Fibroblast of gingiva (primary cell): ENCODE data around the gene EZH1.
A peak's percentile ranks its signal among the peaks of the same experiment; 100 is the strongest.
"Not testable (repeated sequence)": the region's sequence is repeated elsewhere in the genome, so short reads cannot be mapped to it uniquely, and the experiment has no call there.

Experiments used
- DNase-seq: peaks from one replicate; pipeline ENCODE4 v3.0.0-alpha.2; 2011; ENCODE audit warnings: low read depth

The EZH1 gene

GRCh38 chr17:42669977-42670788 is 74.7 kb downstream of the EZH1 start:
- DNase-seq = no peak

- no peak for DNase-seq
These were observed 75.2 kb downstream of the EZH1 start for GRCh38 chr17:42669705-42669976.

GRCh38 chr17:42667088-42667951 is 77.5 kb downstream of the EZH1 start:
- DNase-seq = peak; percentile 86

GRCh38 chr17:42666126-42666525 is 78.7 kb downstream of the EZH1 start:
- not testable (repeated sequence) for DNase-seq

- DNase-seq = no peak
These were observed 79.2 kb downstream of the EZH1 start for GRCh38 chr17:42665581-42666001.

GRCh38 chr17:42660692-42661345 is 84.0 kb downstream of the EZH1 start:
- no peak for DNase-seq

- not testable (repeated sequence) for DNase-seq
These were observed 84.9 kb downstream of the EZH1 start for GRCh38 chr17:42659932-42660274.

GRCh38 chr17:42659079-42659931 is 85.5 kb downstream of the EZH1 start, which contains the start of gene TUBG2:
TUBG2 (plus strand) TSS chr17:42659284; CDS start chr17:42659504, 220 bp downstream.
- DNase-seq = peak; percentile 85

GRCh38 chr17:42657824-42658588 is 86.8 kb downstream of the EZH1 start:
- no peak for DNase-seq

- no peak for DNase-seq
These were observed 89.3 kb downstream of the EZH1 start for GRCh38 chr17:42655528-42655927.

- DNase-seq = peak; percentile 79
These were observed 91.4 kb downstream of the EZH1 start for GRCh38 chr17:42653179-42654124.

- no peak for DNase-seq
These were observed 93.4 kb downstream of the EZH1 start for GRCh38 chr17:42651392-42651791.
